Fibroblast of mammary gland (primary cell): ENCODE results near the gene CUTC.
"Not testable (repeated sequence)": the region's sequence is repeated elsewhere in the genome, so short reads cannot be mapped to it uniquely, and the experiment has no call there.

ENCODE experiments used
- DNase-seq: peaks from one replicate; pipeline ENCODE4 v3.0.0-alpha.2; 2010; ENCODE audit warnings: low read depth
- H3K4me3 ChIP-seq: 2 replicates; pipeline ENCODE4 v1.5.1; 2011; ENCODE audit warnings: low read depth, mild to moderate bottlenecking, low read length, moderate library complexity; ENCODE audit not compliant: control insufficient read depth
- CTCF ChIP-seq: conservative IDR thresholded peaks from 2 replicates; pipeline ENCODE4 v1.5.1; 2011; ENCODE audit warnings: low read depth, low read length, inconsistent platforms; ENCODE audit not compliant: control insufficient read depth, insufficient read depth

Gene CUTC

GRCh38 chr10:99742254-99742653, 10.2 kb downstream of the CUTC start:
- no peak overlapping the region for H3K4me3 ChIP-seq
- no peak for TF ChIP-seq CTCF
- peak; percentile 64 for DNase-seq

GRCh38 chr10:99742701-99743100, 10.7 kb downstream of the CUTC start:
- H3K4me3 ChIP-seq = no peak overlapping the region
- no peak for TF ChIP-seq CTCF
- peak; percentile 74 for DNase-seq

- no peak for TF ChIP-seq CTCF
- no peak for DNase-seq
- H3K4me3 ChIP-seq = no peak overlapping the region
Measured at GRCh38 chr10:99743841-99744240, 11.8 kb downstream of the CUTC start.

- not testable (repeated sequence) for H3K4me3 ChIP-seq, DNase-seq
Measured at GRCh38 chr10:99746166-99746565, 14.1 kb downstream of the CUTC start.

GRCh38 chr10:99748823-99749451, 16.9 kb downstream of the CUTC start:
- H3K4me3 ChIP-seq = no peak overlapping the region
- no peak for TF ChIP-seq CTCF
- DNase-seq = no peak

GRCh38 chr10:99750641-99751040, 18.6 kb downstream of the CUTC start:
- no peak overlapping the region for H3K4me3 ChIP-seq
- no peak for TF ChIP-seq CTCF
- no peak for DNase-seq

- H3K4me3 ChIP-seq = no peak overlapping the region
- peak; percentile 67 for DNase-seq
- TF ChIP-seq CTCF = no peak
Measured at GRCh38 chr10:99754670-99755069, 22.6 kb downstream of the CUTC start.
